GM21529 (cell line): ENCODE data around the gene GP9.
"Not testable (repeated sequence)": the region's sequence is repeated elsewhere in the genome, so short reads cannot be mapped to it uniquely, and the experiment has no call there.

ENCODE experiments used
- ATAC-seq: cut with Tn5 transposase; IDR thresholded peaks from one replicate; pipeline ENCODE4 v1.9.1; 2021; ENCODE audit not compliant: unreplicated experiment

GP9 gene

DNA sequence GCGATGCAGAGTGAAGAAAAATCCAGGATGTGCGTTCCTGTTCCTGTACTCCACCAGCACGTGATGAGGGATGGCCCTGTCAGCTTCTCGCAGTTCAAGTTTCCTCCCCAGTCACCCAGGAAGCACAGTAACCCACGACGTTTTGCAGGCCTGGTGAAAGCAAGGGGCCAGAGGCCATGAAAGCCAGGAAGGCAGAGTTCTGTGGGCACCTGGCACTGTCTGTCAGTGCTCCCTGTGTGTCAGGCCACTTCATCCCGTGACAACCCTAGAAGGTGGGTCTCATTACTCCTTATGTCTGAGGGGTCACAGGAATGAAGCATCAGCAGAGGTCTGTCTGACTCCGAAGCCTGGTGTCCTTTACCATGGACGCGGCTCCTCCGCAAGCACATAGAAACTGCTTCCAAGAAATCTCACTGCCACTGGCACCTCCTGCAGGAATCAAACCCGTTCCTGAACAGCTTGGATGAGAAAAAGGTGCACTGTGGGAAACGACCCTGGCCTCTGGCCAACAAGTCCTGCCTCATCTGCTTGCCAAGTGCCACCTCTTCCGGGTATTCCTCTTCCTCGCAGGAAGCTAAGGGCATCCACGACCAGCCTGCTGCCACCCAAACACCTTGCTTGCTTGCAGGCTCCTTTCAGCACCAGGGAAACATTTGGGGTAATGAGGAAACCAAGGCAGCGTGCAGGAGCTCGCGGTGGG is 46.4 kb downstream of the GP9 start:
- no peak for ATAC-seq

DNA sequence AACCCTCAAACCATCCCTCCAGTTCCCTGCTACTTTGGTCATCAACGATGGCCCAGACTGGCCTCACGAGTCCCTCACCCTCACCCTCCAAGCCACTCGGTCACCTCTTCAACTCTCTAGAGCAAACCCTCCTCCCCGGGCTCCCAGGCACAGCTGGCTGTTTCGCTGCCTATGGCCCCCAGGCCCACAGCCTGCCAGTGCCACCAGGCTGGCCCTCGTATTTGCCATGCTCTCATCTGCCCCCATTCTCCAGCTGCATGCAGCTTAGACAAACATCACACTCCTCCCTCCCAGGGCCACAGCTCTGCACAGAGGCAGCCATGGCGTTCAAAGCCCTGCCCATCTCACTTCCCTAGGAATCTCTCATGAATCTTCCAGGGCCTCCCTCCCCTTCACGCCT is 47.2 kb downstream of the GP9 start:
- no peak for ATAC-seq

DNA sequence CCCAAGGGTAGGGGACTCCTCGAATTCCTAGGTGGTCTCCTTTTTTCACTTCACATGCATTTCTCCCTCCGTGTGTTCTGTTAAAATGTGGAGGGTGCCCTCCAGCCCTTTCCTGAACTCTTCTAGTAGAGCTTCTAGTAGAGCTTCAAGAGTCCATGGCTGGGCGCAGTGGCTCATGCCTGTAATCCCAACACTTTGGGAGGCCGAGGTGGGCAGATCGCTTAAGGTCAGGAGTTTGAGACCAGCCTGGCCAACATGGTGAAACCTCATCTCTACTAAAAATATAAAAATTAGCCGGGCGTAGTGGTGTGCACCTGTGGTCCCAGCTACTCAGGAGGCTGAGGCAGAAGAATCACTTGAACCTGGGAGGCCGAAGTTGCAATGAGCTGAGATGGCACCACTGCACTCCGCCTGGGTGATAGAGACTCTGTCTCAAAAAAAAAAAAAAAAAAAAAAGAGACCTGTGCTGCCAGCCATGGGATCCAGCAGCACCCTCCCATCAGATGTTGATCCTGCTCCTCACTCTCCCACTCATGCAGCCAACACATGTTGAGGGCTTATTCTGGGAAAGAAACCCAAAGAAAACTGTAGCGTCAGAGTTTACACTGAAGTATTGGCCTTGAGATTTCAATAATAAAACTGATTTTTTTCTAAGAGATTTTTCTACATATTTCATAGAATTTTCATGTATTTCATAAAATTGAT is 50.6 kb downstream of the GP9 start:
- not testable (repeated sequence) for ATAC-seq
